HG03108 (cell line): ENCODE data around the gene BCAR1.
"Not testable (repeated sequence)": the region's sequence is repeated elsewhere in the genome, so short reads cannot be mapped to it uniquely, and the experiment has no call there.

Experiments
- ATAC-seq: cut with Tn5 transposase; IDR thresholded peaks from one replicate; pipeline ENCODE4 v1.9.1; 2021; ENCODE audit warnings: moderate library complexity; ENCODE audit not compliant: unreplicated experiment

Gene BCAR1

DNA sequence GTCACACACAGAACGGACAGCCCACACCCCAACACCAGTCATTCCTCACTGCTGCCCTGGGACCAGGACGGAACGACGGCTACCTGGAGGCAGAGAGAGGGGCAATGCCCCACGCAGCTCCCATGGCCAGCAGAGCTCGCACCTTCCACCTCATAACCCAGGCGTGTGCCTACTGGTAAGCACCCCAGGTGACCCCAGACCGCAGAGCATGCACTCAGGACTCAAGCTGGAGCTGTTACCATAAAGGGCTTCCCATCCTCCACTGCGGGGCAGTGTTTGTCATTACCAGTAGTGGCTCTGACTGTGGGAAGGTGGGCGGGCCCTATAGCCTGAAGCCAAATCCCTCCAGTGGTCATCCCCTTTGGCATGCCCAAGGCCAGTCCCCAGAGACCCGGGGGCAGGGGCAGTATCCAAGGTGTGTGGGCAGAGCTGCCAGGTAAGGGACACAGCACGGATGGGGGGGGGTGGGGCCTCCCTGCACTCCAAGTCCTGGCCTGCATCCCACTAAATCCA, 4.7 kb upstream of the BCAR1 start:
- ATAC-seq = no peak

- ATAC-seq = no peak
These were observed 3.0 kb upstream of the BCAR1 start for GRCh38 chr16:75254359-75254837.

GRCh38 chr16:75252946-75253911, 1.8 kb upstream of the BCAR1 start:
- ATAC-seq = no peak

- no peak for ATAC-seq
These were observed 833 bp upstream of the BCAR1 start for GRCh38 chr16:75252049-75252864.

- ATAC-seq = peak; percentile 18
These were observed 580 bp downstream of the BCAR1 start for GRCh38 chr16:75250809-75251279.

GRCh38 chr16:75250089-75250808, 1.2 kb downstream of the BCAR1 start:
- no peak for ATAC-seq

DNA sequence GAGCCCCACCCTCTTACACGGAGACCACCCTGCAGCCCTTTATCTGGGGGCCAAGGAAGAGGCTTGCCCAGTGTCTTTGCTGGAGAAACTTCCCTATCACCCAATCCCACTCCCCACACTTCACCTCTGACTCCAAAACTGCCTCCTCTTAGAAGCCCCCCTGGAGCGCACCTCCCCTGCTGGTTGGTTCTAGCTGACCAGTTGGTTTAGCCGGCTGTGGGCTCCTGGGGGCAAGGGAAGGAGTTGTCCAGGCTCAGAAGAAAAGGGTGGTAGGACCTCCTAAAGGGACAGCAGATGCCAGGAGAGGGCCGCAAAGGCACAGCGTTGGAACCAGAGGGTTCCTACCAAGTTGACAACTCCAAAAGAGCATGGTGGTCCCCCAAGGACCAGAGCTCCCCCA, 2.0 kb downstream of the BCAR1 start:
- ATAC-seq = no peak

DNA sequence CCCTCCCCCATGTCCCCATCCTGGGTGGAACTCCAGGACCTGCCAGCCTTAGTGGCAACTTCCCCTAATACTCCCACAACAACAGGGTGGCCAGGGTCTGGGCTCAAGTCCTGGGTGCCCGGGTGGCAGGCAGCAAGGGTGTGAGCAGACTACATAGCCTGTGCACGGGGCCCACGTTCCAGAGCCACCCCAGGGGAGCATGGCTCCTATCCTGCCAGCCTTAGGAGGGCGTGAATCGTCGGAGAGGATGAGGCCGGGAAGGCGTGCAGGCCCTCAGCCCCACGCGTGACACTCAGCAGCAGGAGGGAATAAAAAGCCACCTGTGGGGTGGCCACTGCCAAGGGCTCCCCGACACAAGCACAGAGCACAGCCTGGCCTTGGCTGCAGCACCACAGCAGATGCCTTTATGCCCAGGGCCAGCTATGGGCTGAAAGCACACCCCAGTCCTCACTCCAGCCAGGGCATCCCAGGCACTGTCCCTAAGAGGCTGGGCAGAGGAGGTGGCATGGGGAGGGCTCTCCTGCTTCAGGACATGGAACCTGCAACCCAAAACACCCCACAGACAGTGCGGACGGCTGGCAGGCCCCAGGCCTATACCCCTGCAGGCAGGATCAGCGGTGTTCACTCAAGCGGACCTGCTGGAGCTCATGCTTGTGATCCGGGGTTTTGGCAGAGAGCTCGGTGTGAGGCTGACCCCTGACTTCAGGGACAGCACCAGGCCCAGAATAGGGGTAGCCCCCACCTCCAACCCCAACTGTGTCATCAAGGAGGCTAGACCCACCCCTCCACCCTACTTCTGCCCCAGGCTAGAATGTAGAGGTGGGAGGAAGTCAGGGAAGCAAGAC, 2.7 kb downstream of the BCAR1 start:
- no peak for ATAC-seq

GRCh38 chr16:75248142-75248535, 3.3 kb downstream of the BCAR1 start:
- no peak for ATAC-seq

DNA sequence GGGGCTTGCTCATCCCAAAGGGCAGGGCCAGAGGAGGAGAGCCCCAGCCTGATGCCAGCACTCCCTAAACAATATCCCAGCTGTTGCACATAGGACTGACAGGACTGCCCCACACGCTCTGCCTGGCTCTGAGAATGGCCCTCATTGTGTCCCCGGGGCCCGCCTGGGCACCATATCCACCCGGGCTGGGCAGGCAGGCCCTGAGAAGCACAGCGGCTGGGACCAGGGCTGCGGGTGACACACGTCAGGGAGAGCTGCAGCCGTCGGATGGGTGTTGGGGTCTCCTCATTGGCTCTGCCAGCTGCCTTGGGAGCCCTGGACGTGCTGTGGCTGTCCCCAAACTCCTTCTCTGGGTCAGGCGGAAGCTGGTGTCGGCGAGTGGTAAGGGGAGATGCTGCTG, 4.2 kb downstream of the BCAR1 start:
- ATAC-seq = no peak

DNA sequence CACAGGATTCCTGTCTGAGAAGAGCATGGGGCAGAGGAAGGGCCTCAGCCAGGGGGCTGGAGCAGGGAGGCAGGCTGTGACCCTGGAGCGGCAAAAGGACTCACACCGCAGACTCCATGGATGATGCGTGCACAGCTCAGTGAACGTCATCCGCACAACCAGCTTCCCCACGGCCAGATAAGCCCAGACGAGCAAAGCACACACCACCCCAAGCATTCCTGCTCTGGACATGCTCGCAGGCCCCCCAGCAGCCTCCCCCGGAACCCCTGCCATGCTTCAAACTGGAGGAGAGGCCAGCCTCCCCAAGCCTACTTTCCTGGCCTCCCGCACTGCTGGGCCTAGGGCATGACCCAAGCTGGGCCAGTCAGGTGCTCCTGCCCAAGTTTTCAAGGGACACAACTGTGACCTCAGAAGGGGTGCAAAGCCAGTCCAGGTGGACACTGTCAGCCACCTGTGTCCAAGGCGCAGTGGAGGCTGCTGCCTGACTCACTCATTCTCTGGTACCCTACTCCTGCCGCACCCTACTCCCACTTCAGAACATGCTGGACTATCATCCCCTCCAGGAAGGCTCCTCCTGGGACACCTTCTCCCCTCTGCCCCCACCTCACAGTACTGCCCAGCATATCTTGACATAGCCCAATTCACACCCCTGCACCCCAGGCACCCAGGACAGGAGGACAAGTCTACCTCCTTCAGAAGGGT, 4.8 kb downstream of the BCAR1 start:
- ATAC-seq = no peak

GRCh38 chr16:75244844-75245758, 6.3 kb downstream of the BCAR1 start:
- ATAC-seq = no peak

- no peak for ATAC-seq
These were observed 7.1 kb downstream of the BCAR1 start for GRCh38 chr16:75244225-75244809.

- ATAC-seq = no peak
These were observed 7.7 kb downstream of the BCAR1 start for GRCh38 chr16:75243667-75244224.

DNA sequence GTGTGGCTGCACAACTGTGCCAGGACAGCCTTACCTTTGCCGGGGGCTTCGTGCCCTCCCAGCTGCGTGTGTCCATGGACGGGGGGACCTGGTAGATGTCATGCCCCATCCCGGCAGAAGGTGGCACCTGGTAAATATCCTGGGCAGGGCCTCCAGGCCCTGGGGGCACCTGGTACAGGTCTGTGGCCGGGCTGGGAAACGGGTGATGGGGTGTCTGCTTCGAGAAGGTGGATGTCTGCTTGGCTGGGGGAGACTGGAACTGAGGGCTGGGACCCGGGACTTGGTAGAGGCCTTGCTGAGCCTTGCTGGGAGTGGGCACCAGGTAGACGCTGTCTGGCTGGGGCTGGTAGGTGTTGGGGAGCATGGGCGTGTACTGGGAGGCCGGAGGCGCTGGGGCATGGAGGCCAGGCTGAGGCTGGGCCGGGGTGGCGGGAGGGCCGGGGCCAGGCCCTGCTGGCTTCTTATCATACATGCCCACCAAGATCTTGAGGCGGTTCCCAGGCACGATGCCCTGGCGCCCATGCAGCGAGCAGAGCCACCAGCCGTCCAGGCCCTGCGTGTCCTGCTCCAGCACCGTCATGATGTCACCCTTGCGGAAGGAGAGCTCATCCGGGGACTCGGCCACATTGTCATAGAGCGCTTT, 8.9 kb downstream of the BCAR1 start:
- not testable (repeated sequence) for ATAC-seq

GRCh38 chr16:75241955-75242354, 9.5 kb downstream of the BCAR1 start:
- no peak for ATAC-seq

GRCh38 chr16:75241412-75241811, 10.0 kb downstream of the BCAR1 start:
- ATAC-seq = no peak
